ENCODE data around the gene ATXN1. TPM values are rescaled to one million over a fixed set of nuclear protein-coding genes. Genes with fewer than 3 reads are reported as not detected.

The ATXN1 gene
- total and polyA plus RNA-seq, 2 of the 13 experiments (the other 11 are each of a cell fraction or from before 2014, with no cell fraction given) = 20.7 to 39.5 TPM

- DNase-seq (ENCODE audit: low spot score) (no peak), FAIRE-seq (no peak), ATAC-seq (no peak)
- H3K27ac ChIP-seq (ENCODE audit: extremely low read length, insufficient read depth, low read length) = no peak overlapping the region
- no peaks in the 10 kb centered on the region for H3K4me1 ChIP-seq (ENCODE audit: insufficient read depth, low read length)
- intact Hi-C loops (cut with micrococcal nuclease; ENCODE audit: unreplicated experiment) = no loop called here
- ChIA-PET POLR2A (interaction anchor here (0.6 kb wide), 1 partner anchor 414 kb away, joined by 3 read pairs; no protein-coding TSS in a partner anchor), CTCF (ENCODE audit: low intra/inter-chr PET ratio, low total read pairs) (no interaction called here)
- H3K79me2 ChIP-seq (ENCODE audit: insufficient read depth, low read length) = no peaks in the 10 kb centered on the region
- H3K36me3 ChIP-seq (replicated peaks in 1 of 2; ENCODE audit: control insufficient read depth in 1 of 2, insufficient read depth in 2 of 2, low read length in 2 of 2) = no peaks in the 10 kb centered on the region; a peak in 2 of 5 replicates
- BruUV-seq (replicated peaks) = no TSS peak
- 100% methylated on average over 1 of the region's 1 CpG for WGBS (ENCODE audit: low lambda C conversion rate)
- no peaks in the 10 kb centered on the region for H3K27me3 ChIP-seq (ENCODE audit: control insufficient read depth in 1 of 2, insufficient read depth in 2 of 2, low read length in 2 of 2)
- no peak overlapping the region for H3K4me2 ChIP-seq (ENCODE audit: low read depth, low read length)
- H3K9me3 ChIP-seq (ENCODE audit: low read length) = no peaks in the 10 kb centered on the region
- no peak overlapping the region for H2AFZ ChIP-seq (ENCODE audit: low read length)
- no peak overlapping the region for H3K4me3 ChIP-seq (replicated peaks in 1 of 3; ENCODE audit: insufficient read depth in 1 of 3, low read depth in 2 of 3, low read length in 3 of 3)
- no peak for TF ChIP-seq REPIN1 (CRISPR knock-in tag; IDR thresholded peaks at IDR 0.05; ENCODE audit: borderline replicate concordance, low read depth)
- no peak for TF ChIP-seq MLXIP (CRISPR knock-in tag; IDR thresholded peaks at IDR 0.05; ENCODE audit: borderline replicate concordance)
- H4K20me1 ChIP-seq (ENCODE audit: insufficient read depth, low read length) = no peaks in the 10 kb centered on the region
- in situ Hi-C loops (cut with HindIII; ENCODE audit: extremely low pct_ligation_motif_present, low pct_unique_long_range_greater_than_20kb) = no loop called here
- no peak overlapping the region for H3K9ac ChIP-seq (ENCODE audit: insufficient read depth, low read depth, low read length)
These were observed 406.6 kb downstream of the ATXN1 start for GRCh38 chr6:16354692-16355091.

GRCh38 chr6:16352821-16353438, 408.3 kb downstream of the ATXN1 start:
- Histone ChIP-seq H3K9ac (ENCODE audit: insufficient read depth, low read depth, low read length) (no peak overlapping the region), H3K4me2 (ENCODE audit: low read depth, low read length) (no peak overlapping the region), H4K20me1 (ENCODE audit: insufficient read depth, low read length) (no peaks in the 10 kb centered on the region), H3K27ac (ENCODE audit: extremely low read length, insufficient read depth, low read length) (no peak overlapping the region), H3K36me3 (replicated peaks in 1 of 2; ENCODE audit: control insufficient read depth in 1 of 2, insufficient read depth in 2 of 2, low read length in 2 of 2) (no peaks in the 10 kb centered on the region; a peak in 2 of 5 replicates), H3K4me1 (ENCODE audit: insufficient read depth, low read length) (no peaks in the 10 kb centered on the region), H3K27me3 (ENCODE audit: control insufficient read depth in 1 of 2, insufficient read depth in 2 of 2, low read length in 2 of 2) (no peaks in the 10 kb centered on the region), H3K79me2 (ENCODE audit: insufficient read depth, low read length) (no peaks in the 10 kb centered on the region), H3K4me3 (replicated peaks in 1 of 3; ENCODE audit: insufficient read depth in 1 of 3, low read depth in 2 of 3, low read length in 3 of 3) (no peak overlapping the region), H2AFZ (ENCODE audit: low read length) (no peak overlapping the region), H3K9me3 (ENCODE audit: low read length) (no peaks in the 10 kb centered on the region)
- CTCF ChIA-PET (ENCODE audit: low intra/inter-chr PET ratio, low total read pairs) = no interaction called here
- WGBS (ENCODE audit: low lambda C conversion rate) = 97% methylated on average over 19 of the region's 19 CpGs
- ATAC-seq (no peak), FAIRE-seq (no peak), DNase-seq (ENCODE audit: low spot score) (no peak)
- POLR2A ChIA-PET = no interaction called here
- no peak for TF ChIP-seq PLRG1 (conservative IDR thresholded peaks at IDR 0.05)
- no peak for TF ChIP-seq CREM (IDR thresholded peaks at IDR 0.05)
- no peak for TF ChIP-seq CREM (CRISPR knock-in tag; IDR thresholded peaks at IDR 0.05)
- TF ChIP-seq SNRNP70 (IDR thresholded peaks at IDR 0.05; ENCODE audit: low read depth, low read length) = no peak
- no peak for TF ChIP-seq ZNF567 (CRISPR knock-in tag; IDR thresholded peaks at IDR 0.05; ENCODE audit: borderline replicate concordance)
- no peak for TF ChIP-seq RBM22 (optimal IDR thresholded peaks at IDR 0.05; ENCODE audit: low read length)
- TF ChIP-seq ZNF232 (CRISPR knock-in tag; IDR thresholded peaks at IDR 0.05; ENCODE audit: borderline replicate concordance) = no peak
- TF ChIP-seq NR1H2 (CRISPR knock-in tag; IDR thresholded peaks at IDR 0.05; ENCODE audit: borderline replicate concordance, low read depth) = no peak
- no peak for TF ChIP-seq MXD4 (CRISPR knock-in tag; IDR thresholded peaks at IDR 0.05)
- no peak for TF ChIP-seq HOXA3 (CRISPR knock-in tag; IDR thresholded peaks at IDR 0.05)
- TF ChIP-seq ZNF709 (CRISPR knock-in tag; IDR thresholded peaks at IDR 0.05) = no peak
- TF ChIP-seq SIN3B (IDR thresholded peaks at IDR 0.05; ENCODE audit: low read length) = no peak
- in situ Hi-C loops (cut with HindIII; ENCODE audit: extremely low pct_ligation_motif_present, low pct_unique_long_range_greater_than_20kb) = no loop called here
- intact Hi-C loops (cut with micrococcal nuclease; ENCODE audit: unreplicated experiment) = no loop called here
- BruUV-seq (replicated peaks) = no TSS peak
